GM18519 (cell line): ENCODE data around the gene CLIC4.

Experiments
- ATAC-seq: cut with Tn5 transposase; IDR thresholded peaks from one replicate; pipeline ENCODE4 v1.9.1; 2021; ENCODE audit warnings: mild to moderate bottlenecking, moderate library complexity; ENCODE audit not compliant: unreplicated experiment, low FRiP score

CLIC4 gene

DNA sequence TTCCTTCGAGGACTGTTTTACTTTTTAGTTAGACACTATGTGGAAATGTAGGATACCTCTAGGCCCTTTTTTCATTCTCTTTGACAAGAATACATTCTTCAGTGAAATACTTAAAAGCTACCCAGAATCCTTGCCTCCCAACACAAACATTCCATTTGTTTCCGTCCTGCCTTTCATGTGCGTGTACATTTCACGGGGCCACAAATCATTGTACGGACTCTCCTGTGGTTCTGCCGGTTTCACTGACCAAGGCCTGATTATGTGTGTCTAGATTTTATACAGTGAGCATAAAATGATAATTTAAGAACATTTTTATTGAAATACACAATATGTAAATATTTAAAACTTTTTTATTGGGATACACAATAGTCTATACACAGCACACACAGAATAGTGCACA, 108.4 kb downstream of the CLIC4 start:
- ATAC-seq = no peak

DNA sequence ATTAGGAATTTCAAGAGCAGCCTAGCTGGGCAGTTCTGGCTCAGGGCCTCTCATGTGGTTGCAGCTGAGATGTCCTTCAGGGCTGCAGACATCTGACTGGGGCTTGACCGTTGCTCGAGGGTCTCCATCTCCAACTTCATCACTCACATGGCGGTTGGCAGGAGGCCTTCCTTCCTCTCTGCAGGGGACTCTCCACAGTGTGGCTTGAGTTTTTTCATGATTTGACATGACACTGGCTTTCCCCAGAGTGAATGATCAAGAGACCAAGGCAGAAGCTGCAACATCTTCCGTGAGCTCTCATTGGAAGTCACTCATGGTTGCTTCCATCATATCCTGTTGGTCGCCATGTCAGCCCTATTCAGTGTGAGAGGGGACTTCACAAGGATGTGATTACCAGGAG, 110.2 kb downstream of the CLIC4 start:
- ATAC-seq = no peak

DNA sequence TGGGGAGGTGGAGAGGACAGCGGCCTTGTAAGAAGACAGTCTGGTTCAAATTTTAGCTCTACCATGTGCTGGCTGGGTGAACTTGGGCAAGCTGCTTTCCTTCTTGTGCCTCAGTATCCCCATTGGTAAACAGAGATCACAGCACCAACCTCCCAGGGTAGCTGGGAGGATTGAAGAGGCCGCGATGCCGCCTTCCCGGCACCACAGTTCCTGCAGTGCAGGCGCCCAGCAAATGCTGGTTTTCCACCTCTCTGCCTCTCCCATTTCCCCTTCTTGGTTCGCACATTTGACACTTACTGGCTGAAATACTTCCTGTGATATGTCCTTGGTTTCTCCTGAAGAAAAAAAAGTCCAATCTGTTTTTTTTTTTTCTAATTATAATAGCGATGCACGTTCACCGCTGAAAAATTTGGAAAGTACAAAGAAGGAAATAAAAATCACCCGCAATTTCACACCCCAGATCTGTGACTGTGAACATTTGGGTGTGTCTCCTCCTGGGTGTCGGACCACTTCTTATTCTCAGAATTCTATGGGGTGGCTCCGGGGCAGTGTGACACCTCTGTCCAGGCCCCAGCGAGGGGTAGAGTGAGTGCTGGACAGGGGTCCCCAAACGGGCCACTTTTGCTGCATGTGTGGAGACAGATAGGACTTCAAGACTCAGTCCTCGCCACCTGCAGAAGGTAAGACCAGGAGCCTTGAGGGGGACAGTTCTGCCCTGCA, 111.7 kb downstream of the CLIC4 start:
- ATAC-seq = no peak

DNA sequence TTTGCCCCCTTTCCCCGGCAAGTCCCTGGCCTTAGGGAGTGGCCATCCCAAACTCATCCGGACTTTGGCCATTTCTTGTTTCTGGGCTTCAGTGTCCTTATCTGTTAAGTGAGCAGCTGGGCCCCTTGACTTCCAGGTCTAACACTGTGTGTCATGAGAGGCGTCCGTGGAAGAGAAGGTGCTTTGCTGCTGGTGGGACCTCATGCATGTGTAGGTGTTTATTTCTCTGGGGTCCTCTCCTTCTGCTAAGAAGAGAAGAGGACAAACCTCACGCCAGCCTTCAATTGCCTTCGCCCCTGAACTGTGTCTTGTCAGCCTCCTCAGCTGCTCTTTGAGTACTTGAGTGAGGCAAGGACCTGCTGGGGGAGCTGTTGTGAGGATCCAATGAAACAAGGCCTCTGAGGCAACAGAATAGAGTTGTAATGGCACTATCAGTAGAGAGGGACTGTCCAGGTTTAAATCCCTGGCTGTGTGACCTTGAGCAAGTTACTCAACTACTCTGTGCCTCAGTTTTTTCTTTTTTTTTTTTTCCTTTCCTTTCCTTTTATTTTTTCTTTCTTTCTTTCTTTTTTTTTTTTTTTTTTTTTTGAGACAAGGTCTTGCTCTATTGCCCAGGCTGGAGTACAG, 112.4 kb downstream of the CLIC4 start:
- no peak for ATAC-seq

DNA sequence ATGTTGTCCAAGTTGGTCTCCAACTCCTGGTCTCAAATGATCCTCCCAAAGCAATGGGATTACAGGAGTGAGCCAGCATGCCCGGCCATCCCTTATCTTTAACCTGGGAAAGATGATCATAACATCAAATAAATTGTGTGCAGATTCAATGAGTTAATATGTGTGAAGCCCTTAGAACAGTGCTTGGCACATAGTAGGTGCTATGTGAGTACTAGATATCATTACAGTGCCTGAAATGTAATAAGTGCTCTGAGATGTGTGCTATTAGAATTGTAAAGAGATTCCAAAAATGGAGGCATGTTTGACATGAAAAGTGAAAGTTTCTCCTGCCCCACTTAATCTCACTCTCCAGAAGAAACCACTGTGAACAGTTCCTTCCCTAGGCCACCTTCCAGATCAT, 113.0 kb downstream of the CLIC4 start:
- no peak for ATAC-seq

DNA sequence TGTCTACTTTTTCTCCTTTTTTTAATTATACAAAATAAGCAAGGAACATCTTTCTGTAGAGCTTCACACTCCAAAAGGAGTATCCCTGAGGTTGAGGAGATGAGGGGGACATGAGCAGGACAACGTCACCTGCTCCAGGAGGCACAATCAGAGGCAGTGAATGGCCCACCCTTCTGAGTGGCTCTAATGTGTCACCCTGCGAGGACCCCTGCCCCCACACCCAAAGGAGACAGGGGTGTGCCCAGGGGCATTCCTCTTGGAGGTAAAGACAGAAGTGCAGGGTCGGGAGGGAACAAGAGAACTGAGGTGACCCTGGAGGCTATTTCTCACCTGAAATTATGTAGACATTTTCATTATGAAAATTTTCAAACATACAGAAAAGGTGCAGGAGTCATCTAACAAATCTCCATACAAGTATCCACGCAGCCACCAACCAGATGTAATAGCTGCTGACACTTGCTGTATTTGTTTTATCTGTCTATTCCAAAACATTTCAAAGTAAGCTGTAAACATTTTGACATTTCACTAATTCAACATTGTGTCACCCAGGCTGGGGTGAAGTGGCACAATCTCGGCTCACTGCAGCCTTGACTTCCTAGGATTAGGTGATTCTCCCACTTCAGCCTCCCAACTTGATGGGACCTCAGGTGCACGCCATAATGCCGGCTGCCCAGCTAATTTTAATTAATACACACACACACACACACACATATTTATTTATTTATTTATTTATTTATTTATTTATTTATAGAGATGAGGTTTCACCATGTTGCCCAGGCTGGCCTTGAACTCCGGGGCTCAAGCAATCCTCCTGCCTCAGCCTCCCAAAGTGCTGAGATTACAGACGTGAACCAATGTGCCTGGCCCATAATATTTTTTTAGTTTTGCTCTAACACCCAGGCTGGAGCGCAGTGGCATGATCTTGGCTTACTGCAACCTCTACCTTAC, 114.1 kb downstream of the CLIC4 start:
- ATAC-seq = no peak

DNA sequence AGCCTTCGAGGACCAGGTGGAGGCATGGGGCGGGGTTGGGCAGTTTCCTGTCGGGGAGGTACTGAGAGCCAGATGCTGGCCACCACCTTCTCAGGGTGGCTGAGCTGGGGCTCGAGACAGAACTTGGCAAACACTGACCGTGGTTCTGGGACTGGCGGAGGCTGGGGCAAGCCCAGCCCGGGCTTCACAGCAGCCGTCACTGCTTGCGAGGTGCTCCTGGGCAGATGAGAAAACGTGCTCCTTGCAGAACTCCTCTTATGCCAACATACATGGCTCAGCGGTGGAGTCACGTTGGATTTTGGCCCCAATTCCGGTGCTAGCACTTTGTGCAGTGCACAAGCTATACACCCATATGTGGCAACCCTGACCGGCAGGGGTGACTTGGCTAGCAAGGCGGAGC, 115.6 kb downstream of the CLIC4 start:
- no peak for ATAC-seq

DNA sequence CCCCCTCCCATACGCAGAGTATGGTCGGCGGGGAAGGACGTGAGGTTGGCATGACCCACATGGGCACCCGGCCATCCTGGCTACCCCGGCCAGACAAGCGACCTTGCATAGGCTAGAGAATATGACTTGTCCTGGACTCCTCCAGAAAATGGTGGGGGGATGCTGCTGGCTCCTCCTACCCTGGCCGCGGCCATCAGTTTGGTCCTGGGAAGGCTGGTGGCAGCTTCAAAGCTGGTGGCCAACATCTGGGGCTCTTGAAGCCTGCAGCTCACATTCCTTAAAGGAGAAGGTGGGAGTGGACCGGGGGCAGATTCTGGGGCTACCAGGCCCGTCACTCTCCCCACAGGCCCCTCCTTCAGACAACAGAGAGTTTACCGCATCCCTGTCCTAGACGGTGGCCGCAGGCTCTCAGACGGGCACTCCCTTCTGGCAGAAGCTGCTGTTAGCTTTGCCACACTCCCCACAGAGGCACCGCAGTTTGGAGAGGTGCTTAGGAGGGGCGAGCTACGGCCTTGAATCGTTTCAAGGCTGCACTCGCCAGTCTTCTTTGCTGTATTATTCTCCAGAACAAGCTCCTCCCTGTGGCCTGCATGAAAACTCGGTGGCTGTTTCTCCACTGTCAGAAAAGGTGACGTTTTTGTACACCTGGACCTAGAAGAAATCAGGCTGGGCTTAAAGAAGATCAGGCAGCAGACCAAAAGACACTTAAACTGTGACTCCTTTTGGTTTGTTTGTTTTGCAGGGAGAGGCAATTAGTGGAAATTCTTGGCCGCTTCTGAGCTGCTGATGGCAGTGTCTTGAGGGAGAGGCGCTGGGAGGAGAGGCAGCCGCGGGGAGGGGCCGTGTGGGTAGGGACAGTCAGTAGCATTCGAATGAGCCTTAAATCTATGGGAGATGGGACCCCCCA, 116.8 kb downstream of the CLIC4 start:
- no peak for ATAC-seq

DNA sequence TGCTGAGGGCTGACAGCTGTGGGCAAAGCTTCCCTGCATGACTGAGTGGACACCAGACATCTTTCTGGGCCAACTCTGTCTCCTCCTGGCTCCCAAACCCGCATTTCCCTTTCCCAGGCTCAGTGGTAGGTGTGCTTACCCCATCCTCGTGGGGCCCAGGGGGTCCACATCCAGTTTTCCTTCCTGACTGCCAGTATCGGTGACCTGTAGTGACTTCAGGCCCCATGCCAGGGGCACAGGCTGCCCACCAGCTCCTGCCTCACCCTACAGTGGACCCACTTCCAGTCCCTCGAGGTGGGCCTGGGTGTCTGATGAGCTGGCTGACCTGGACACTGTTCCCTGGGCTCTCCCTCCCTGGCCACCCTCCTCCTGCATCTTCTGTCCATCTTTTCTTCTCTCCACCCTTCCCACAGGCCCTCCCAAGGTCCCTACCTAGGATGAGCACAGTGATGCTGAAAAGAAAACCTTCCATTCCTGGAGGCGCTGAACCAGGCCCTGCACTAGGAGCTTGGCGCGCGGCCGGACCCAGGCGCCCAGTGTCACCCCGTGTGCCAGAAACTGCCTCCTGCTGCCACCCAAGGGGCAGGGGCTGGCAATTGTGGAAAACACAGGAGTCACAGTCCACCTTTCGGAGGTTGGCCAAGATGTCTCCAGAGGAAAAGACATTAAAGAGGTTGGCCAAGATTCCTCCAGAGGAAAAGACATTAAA, 117.7 kb downstream of the CLIC4 start:
- ATAC-seq = no peak

DNA sequence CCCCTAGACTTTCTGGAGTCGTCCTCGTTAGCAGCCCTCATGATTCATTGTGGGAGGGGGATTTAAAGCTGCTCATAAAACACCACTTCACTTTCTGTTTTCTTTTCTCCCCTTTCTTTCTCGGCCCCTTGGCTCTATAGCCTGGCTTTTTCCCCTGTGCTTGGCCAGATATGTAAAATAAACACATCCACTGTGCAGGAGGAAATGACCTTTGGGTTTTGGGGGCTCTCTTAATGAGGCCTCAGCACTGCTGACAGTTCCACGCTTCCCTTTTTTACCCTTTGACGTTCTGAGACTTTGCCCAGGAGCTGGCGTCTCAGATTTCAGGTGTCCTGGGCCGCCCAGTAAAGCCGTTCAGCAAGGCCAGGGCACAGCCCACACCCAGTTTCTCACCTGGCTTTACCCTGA, 119.1 kb downstream of the CLIC4 start:
- ATAC-seq = no peak

DNA sequence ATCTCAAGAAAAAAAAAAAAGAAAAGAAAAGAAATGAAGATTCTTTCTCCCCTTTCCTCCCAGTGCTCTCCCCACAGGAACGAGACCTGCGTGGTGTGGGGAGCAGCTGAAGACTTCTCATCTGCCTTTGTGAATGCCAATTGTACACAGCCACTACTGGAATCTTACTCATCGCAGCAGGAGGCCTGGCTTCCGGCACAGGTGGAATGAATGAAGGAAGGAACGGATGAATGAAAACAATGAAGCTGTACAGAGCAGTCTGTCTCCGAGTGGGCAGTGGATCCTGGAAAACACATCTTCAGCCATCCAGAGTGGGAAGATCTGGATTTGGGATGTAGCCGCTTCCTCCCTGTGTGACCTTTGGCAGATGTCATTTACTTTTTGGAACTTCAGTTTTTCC, 119.9 kb downstream of the CLIC4 start:
- no peak for ATAC-seq

DNA sequence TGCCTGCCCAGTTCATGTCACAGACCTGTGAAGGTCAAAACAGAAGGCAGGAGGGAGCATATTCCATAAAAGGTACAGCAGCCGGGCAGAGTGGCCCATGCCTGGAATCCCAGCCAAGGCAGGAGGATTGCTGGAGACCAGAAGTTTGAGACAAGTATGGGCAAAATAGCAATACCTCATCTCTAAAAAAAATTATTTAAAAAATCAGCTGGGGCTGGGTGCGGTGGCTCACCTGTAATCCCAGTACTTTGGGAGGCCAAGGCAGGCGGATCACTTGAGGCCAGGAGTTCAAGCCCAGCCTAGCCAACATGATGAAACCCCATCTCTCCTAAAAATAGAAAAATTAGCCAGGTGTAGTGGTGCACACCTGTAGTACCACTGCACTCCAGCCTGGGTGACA, 120.3 kb downstream of the CLIC4 start:
- no peak for ATAC-seq

DNA sequence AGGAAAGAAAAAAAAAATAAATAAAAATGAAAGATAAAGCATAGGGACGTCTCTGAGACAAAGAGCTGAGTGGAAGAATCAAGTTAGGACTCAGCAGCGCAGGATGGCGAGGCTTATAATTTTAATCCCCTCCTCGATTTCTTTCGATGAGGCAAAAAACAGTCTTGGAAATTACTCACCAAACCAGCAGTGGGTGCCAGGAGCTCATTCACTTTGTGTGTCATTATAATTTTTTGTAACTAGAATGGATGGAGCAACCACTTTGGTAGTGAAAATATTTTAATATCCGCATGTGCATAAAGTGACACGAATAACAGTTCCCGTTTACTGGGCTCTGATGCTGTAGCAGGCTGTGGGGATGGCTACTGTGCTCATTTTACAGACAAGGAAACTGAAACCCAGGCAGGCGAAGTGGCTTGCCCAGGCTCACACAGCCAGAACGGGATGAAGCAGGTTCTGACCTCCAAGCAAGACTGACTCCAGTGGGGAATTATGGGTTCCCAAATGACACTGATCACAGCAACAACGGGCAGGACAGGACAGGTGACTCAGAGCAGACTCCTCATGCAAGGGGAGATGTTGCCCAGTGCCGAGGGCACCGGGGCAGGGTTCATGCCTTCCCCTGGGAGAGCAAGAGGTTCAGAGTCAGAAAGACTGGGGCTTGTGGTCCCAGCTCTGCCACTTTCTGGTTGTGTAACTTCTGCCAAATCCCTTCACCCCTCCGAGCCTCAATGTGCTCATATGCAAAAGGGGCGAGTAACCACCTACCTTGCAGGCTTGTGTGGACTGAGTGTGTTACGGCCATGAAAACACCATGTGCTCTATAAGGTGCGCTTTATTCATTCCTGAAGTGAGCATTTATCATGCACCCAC, 121.2 kb downstream of the CLIC4 start:
- ATAC-seq = no peak

DNA sequence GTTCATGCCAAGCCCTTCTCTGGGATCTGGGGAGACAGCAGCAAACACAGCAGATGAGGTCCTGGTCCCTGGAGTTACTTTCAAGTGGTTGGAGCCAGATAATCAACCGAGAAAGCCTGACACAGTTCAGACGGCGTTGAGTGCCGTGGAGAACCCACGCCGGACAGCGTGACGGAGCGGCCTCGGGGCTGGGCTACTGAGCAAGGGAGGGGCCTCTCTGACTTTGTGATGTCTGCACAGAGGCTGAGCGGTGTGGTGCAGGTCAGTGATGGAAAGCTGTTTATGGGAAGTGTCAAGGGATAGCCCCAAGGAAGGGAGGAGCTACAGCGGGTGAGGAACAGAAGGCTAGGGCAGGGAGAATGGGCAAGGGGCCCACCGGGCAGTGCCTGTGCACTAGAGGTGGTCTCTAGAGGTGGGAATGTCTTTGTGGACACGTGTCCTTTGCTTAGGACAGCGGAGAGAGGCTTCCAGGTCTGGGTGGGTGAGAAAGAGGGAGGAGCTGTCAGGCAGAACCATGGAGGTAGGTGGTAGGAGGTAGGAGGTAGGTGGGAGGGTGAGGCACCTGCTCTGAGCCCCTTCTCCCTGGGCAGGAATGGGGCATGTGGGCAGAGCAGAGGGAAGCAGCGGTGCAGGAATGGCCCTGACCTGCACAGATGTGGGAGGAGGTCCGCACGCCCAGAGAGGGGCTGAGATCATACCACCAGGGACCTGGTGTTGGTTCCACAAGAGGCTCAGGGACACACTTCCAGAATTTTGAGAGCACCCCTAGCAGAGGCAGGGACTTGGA, 122.0 kb downstream of the CLIC4 start:
- ATAC-seq = no peak

DNA sequence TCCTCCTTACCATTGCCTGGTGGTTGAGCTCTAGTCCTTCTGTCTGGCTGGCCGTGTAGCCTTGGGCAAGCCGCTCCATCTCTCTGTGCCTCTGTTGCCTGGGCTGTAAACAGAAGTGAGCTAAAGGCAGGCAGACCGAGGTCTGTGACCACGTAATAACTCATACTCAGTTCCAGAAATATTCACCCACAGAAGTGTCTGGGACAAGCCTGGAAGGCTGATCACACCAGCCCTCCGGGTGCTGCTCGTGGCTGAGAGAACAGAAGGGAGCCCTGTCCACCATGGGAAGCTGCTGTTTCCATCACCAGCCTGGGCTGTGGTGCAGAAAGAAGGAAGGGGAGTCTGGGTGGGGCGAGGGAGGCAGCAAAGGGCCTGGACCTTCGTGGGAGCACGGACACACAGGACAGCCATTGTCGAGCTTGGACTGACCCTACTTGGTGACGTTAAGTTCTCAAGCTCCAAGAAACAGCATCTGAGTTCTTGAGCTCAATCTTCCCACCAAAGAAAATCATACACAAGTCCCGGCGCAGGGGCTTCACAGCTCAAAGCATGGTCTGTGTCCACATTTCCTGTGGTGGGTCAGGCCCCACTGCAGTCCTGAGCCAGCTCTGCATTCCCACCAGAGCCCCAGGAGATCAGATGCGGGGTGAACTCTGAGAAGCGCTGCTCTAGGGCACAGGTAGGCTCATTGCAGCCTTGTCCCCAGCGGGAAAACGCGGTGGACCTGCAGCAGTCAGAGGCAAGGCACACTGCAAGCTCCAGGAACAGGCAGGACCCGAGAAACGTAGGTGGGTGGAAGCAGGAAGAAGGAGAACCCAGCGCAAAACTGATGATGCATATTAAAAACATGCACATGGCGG, 123.0 kb downstream of the CLIC4 start:
- no peak for ATAC-seq

DNA sequence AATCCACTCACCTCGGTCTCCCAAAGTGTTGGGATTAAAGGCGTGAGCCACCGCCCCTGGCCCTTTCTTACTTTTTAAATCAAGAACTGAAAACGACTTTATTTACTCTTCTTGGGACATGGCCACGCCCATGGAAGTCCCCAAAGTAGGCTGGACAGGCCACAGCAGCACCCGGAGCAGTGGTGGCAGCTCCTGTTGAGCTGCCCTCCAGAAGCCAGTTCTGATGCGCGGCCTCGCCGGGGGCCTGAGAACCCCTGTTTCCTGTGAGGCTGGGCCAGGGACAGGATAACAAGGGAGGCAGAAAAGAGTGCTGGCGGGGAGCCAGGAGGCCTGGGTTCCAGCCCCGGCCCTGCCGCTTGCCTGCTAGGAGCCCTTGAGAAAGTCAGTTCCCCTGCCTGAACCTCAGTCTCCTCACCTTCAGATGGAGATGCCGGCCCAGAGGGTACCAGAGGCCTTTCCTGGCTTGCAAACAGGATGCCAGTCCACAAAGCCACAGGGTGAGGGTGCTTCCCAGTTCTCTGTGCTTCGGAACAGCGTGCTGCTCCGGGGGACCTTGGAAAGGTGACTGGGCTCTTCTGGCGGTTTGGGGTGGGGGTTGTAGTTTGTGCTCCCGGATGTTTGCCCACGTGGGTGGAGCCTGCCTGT, 125.4 kb downstream of the CLIC4 start:
- ATAC-seq = no peak
